Measurements from ENCODE around the gene CDCA8.

Gene CDCA8

GRCh38 chr1:37701051-37701450, 8.7 kb downstream of the CDCA8 start:
- Histone ChIP-seq H3K9me3 (no peaks in the 10 kb centered on the region), H3K36me3 (peaks cover 91% of the 10 kb centered on the region), H3K4me1 (ENCODE audit: control insufficient read depth in 1 of 2, insufficient read depth in 1 of 2, low read depth in 1 of 2, low read length in 1 of 2) (no peaks in the 10 kb centered on the region), H3K27me3 (no peaks in the 10 kb centered on the region), H3K4me3 (ENCODE audit: low read depth in 1 of 2, low read length in 1 of 2) (no peak overlapping the region), H3K27ac (no peak overlapping the region)
- no peak for TF ChIP-seq CTCF (IDR thresholded peaks at IDR 0.05)

- Histone ChIP-seq H3K4me3 (ENCODE audit: low read depth in 1 of 2, low read length in 1 of 2) (no peak overlapping the region), H3K4me1 (ENCODE audit: control insufficient read depth in 1 of 2, insufficient read depth in 1 of 2, low read depth in 1 of 2, low read length in 1 of 2) (no peaks in the 10 kb centered on the region), H3K36me3 (peaks cover 92% of the 10 kb centered on the region), H3K9me3 (no peaks in the 10 kb centered on the region), H3K27ac (no peak overlapping the region), H3K27me3 (no peaks in the 10 kb centered on the region)
- no peak for TF ChIP-seq CTCF (IDR thresholded peaks at IDR 0.05)
Measured at GRCh38 chr1:37703061-37703460, 10.7 kb downstream of the CDCA8 start.

GRCh38 chr1:37704966-37705365, 12.7 kb downstream of the CDCA8 start:
- Histone ChIP-seq H3K9me3 (no peaks in the 10 kb centered on the region), H3K36me3 (peaks cover 94% of the 10 kb centered on the region), H3K4me3 (ENCODE audit: low read depth in 1 of 2, low read length in 1 of 2) (no peak overlapping the region), H3K27ac (no peak overlapping the region), H3K4me1 (ENCODE audit: control insufficient read depth in 1 of 2, insufficient read depth in 1 of 2, low read depth in 1 of 2, low read length in 1 of 2) (no peaks in the 10 kb centered on the region), H3K27me3 (no peaks in the 10 kb centered on the region)
- TF ChIP-seq CTCF (IDR thresholded peaks at IDR 0.05), result no peak

GRCh38 chr1:37705399-37705798, 13.1 kb downstream of the CDCA8 start:
- H3K27ac ChIP-seq, result no peak overlapping the region
- H3K36me3 ChIP-seq, result peaks cover 94% of the 10 kb centered on the region

GRCh38 chr1:37708471-37708870, 16.2 kb downstream of the CDCA8 start:
- peaks cover 83% of the 10 kb centered on the region for H3K36me3 ChIP-seq

More at GRCh38 chr1:37705399-37705798, 13.1 kb downstream of the CDCA8 start:
- H3K27me3 ChIP-seq, result no peaks in the 10 kb centered on the region
- H3K4me1 ChIP-seq (ENCODE audit: control insufficient read depth in 1 of 2, insufficient read depth in 1 of 2, low read depth in 1 of 2, low read length in 1 of 2), result no peaks in the 10 kb centered on the region
- no peak overlapping the region for H3K4me3 ChIP-seq (ENCODE audit: low read depth in 1 of 2, low read length in 1 of 2)
- no peak for TF ChIP-seq CTCF (IDR thresholded peaks at IDR 0.05)
- H3K9me3 ChIP-seq, result no peaks in the 10 kb centered on the region

More at GRCh38 chr1:37708471-37708870, 16.2 kb downstream of the CDCA8 start:
- no peak overlapping the region for H3K27ac ChIP-seq
- TF ChIP-seq CTCF (IDR thresholded peaks at IDR 0.05), result no peak
- no peaks in the 10 kb centered on the region for H3K4me1 ChIP-seq (ENCODE audit: control insufficient read depth in 1 of 2, insufficient read depth in 1 of 2, low read depth in 1 of 2, low read length in 1 of 2)
- H3K4me3 ChIP-seq (ENCODE audit: low read depth in 1 of 2, low read length in 1 of 2), result no peak overlapping the region
- no peaks in the 10 kb centered on the region for H3K27me3 ChIP-seq
- no peaks in the 10 kb centered on the region for H3K9me3 ChIP-seq

Data from neutrophil (primary cell).